ENCODE data around the gene TEX10.

GRCh38 chr9:100366121-100366520, 13.4 kb upstream of the TEX10 start:
- TF ChIP-seq POLR2A (IDR thresholded peaks at IDR 0.05): no peak
- no peak for TF ChIP-seq CTCF (IDR thresholded peaks at IDR 0.05)
